Upper lobe of left lung (tissue), 6 donors: ENCODE results near the gene CSNK1G2. TPM values are rescaled to one million over a fixed set of nuclear protein-coding genes. Genes with fewer than 3 reads are reported as not detected.

ENCODE experiments used
- ATAC-seq, 2 donors: fragments of 200-7000 bp; cut with Tn5 transposase; one replicate each; pipeline ENCODE4 v1.9.1; 2022; ENCODE audit warnings: mild to moderate bottlenecking in 2 of 2, moderate library complexity in 2 of 2; ENCODE audit not compliant: low FRiP score in 2 of 2
- DNase-seq, 2 donors: peaks; one replicate each; pipeline ENCODE4 v3.0.0-alpha.2; 2019 to 2020
- H3K27ac ChIP-seq, 4 donors: fragments of 200-600 bp; sonication (generic); one replicate each; pipeline ENCODE4 v1.5.1; 2016 to 2019
- H3K27me3 ChIP-seq, 4 donors: fragments of 200-600 bp; sonication (generic); one replicate each; pipeline ENCODE4 v1.5.1; 2017 to 2019
- H3K36me3 ChIP-seq, 4 donors: fragments of 200-600 bp; sonication (generic); one replicate each; pipeline ENCODE4 v1.5.1; 2016 to 2019
- H3K4me1 ChIP-seq, 4 donors: fragments of 200-600 bp; sonication (generic); one replicate each; pipeline ENCODE4 v1.5.1; 2018 to 2019
- H3K4me3 ChIP-seq, 4 donors: fragments of 200-600 bp; sonication (generic); one replicate each; pipeline ENCODE4 v1.5.1; 2017 to 2019; ENCODE audit warnings: mild to moderate bottlenecking in 2 of 4, moderate library complexity in 1 of 4
- H3K9me3 ChIP-seq, 4 donors: fragments of 200-600 bp; sonication (generic); one replicate each; pipeline ENCODE4 v1.5.1; 2018 to 2019
- CTCF ChIP-seq, 6 experiments: fragments of 450-650 bp in 4 of 6; fragments of 200-600 bp in 2 of 6; sonication (generic) in 2 of 6; IDR thresholded peaks; one replicate each; pipeline ENCODE4 v1.5.1; 2016 to 2019; ENCODE audit warnings: antibody characterized with exemption in 6 of 6
- EP300 ChIP-seq, 4 donors: sonication (generic); formaldehyde crosslinking; IDR thresholded peaks; one replicate each; pipeline ENCODE4 v1.5.1; 2017; ENCODE audit warnings: antibody characterized with exemption in 4 of 4, control low read depth in 2 of 4
- POLR2A ChIP-seq, 4 donors: fragments of 450-650 bp; IDR thresholded peaks; one replicate each; pipeline ENCODE4 v1.5.1; 2016 to 2017; ENCODE audit warnings: antibody characterized with exemption in 4 of 4, mild to moderate bottlenecking in 2 of 4
- POLR2AphosphoS5 ChIP-seq, 2 donors: sonication (generic); formaldehyde crosslinking; IDR thresholded peaks; one replicate each; pipeline ENCODE4 v1.5.1; 2017; ENCODE audit warnings: antibody characterized with exemption in 2 of 2
- WGBS, 2 donors: methylation state at CpG; one replicate each; pipeline ENCODE4 v1.1.5; 2017 to 2018; 5-methylcytosine and 5-hydroxymethylcytosine counted together
- total RNA-seq, 6 donors: library from RNA; depleted of rRNA in 4 of 6; stranded (reverse); fragments of >200 nt in 4 of 6; gene quantifications; one replicate each; pipeline versions ENCODE4 v1.1.0 to v1.2.1, GENCODE V29; 2016 to 2021
- donor health status: DM: no; HTN: no; CAD: no; lungs with moderate emphysema.
- donor health status: DM: no; HTN: yes; CAD: no; lungs with severe emphysema.

CSNK1G2 gene
- total RNA-seq, 6 donors from 2014 or later, result 49.9 to 176 (median 75.4) TPM

GRCh38 chr19:1931445-1931844 is 9.5 kb upstream of the CSNK1G2 start:
- no peaks in the 10 kb centered on the region for H3K27me3 ChIP-seq
- WGBS, 2 donors, result 78 to 100% methylated on average over 1 of the region's 1 CpG
- peaks cover 6 to 16% (median 14%) of the 10 kb centered on the region in 4 donors for H3K4me1 ChIP-seq
- DNase-seq, result no peak
- TF ChIP-seq POLR2AphosphoS5 (IDR thresholded peaks at IDR 0.05) (no peak), CTCF (IDR thresholded peaks at IDR 0.05) (no peak), POLR2A (IDR thresholded peaks at IDR 0.05) (no peak), EP300 (IDR thresholded peaks at IDR 0.05) (no peak)
- no peak overlapping the region for H3K27ac ChIP-seq
- no peak for ATAC-seq
- no peaks in the 10 kb centered on the region for H3K36me3 ChIP-seq
- no peaks in the 10 kb centered on the region for H3K9me3 ChIP-seq
- no peak overlapping the region for H3K4me3 ChIP-seq

GRCh38 chr19:1932395-1932794 is 8.6 kb upstream of the CSNK1G2 start:
- peaks cover 6 to 16% (median 14%) of the 10 kb centered on the region in 4 donors for H3K4me1 ChIP-seq
- H3K27me3 ChIP-seq, result no peaks in the 10 kb centered on the region
- DNase-seq (no peak), ATAC-seq (no peak)
- H3K36me3 ChIP-seq, result no peaks in the 10 kb centered on the region
- TF ChIP-seq EP300 (IDR thresholded peaks at IDR 0.05), result no peak
- TF ChIP-seq POLR2AphosphoS5 (IDR thresholded peaks at IDR 0.05), result no peak
- no peak for TF ChIP-seq CTCF (IDR thresholded peaks at IDR 0.05)
- TF ChIP-seq POLR2A (IDR thresholded peaks at IDR 0.05), result no peak
- H3K27ac ChIP-seq, result no peak overlapping the region
- H3K9me3 ChIP-seq, result no peaks in the 10 kb centered on the region
- 91 to 93% methylated on average over 8 of the region's 8 CpGs for WGBS, 2 donors
- no peak overlapping the region for H3K4me3 ChIP-seq

GRCh38 chr19:1933244-1933643 is 7.7 kb upstream of the CSNK1G2 start:
- Histone ChIP-seq H3K4me3 (no peak overlapping the region), H3K27me3 (no peaks in the 10 kb centered on the region), H3K9me3 (no peaks in the 10 kb centered on the region), H3K4me1 (peaks cover 6 to 16% (median 14%) of the 10 kb centered on the region in 4 donors), H3K36me3 (no peaks in the 10 kb centered on the region), H3K27ac (no peak overlapping the region)
- WGBS, 2 donors, result 73 to 83% methylated on average over 6 to 7 of the region's 7 CpGs
- no peak for TF ChIP-seq POLR2AphosphoS5 (IDR thresholded peaks at IDR 0.05)
- no peak for DNase-seq
- ATAC-seq, result no peak

- WGBS, 2 donors, result 90 to 98% methylated on average over 6 to 8 of the region's 8 CpGs
- H3K27ac ChIP-seq, result no peak overlapping the region
- peaks cover 6 to 14% (median 13%) of the 10 kb centered on the region in 4 donors for H3K4me1 ChIP-seq
- H3K36me3 ChIP-seq, result no peaks in the 10 kb centered on the region
- TF ChIP-seq CTCF (IDR thresholded peaks at IDR 0.05), result no peak
- TF ChIP-seq POLR2A (IDR thresholded peaks at IDR 0.05), result no peak
- no peaks in the 10 kb centered on the region for H3K27me3 ChIP-seq
- H3K9me3 ChIP-seq, result no peaks in the 10 kb centered on the region
- ATAC-seq (no peak), DNase-seq (no peak)
- H3K4me3 ChIP-seq, result no peak overlapping the region
These were observed 7.0 kb upstream of the CSNK1G2 start for GRCh38 chr19:1933942-1934341.

- Histone ChIP-seq H3K36me3 (no peaks in the 10 kb centered on the region), H3K27ac (no peak overlapping the region), H3K9me3 (no peaks in the 10 kb centered on the region), H3K27me3 (no peaks in the 10 kb centered on the region), H3K4me3 (no peak overlapping the region), H3K4me1 (peaks cover 5 to 11% (median 10%) of the 10 kb centered on the region in 4 donors)
- DNase-seq (no peak), ATAC-seq (no peak)
- TF ChIP-seq EP300 (IDR thresholded peaks at IDR 0.05) (no peak), POLR2AphosphoS5 (IDR thresholded peaks at IDR 0.05) (no peak), CTCF (IDR thresholded peaks at IDR 0.05) (no peak), POLR2A (IDR thresholded peaks at IDR 0.05) (no peak)
- 57 to 67% methylated on average over 11 of the region's 11 CpGs for WGBS, 2 donors
These were observed 5.3 kb upstream of the CSNK1G2 start for GRCh38 chr19:1935484-1936208.
